GM12864 (cell line): ENCODE data around the gene DENND10.

Experiments used
- DNase-seq: peaks from one replicate; pipeline ENCODE4 v3.0.0-alpha.2; 2011; ENCODE audit warnings: low read depth
- H3K4me3 ChIP-seq: 2 replicates; pipeline ENCODE4 v1.5.1; 2011; ENCODE audit warnings: mild to moderate bottlenecking, low read depth, low read length, control low read depth
- TF ChIP-seq, protein P1 (sequence below): IDR thresholded peaks from 2 replicates; pipeline ENCODE4 v1.5.1; 2011; ENCODE audit warnings: low read depth, mild to moderate bottlenecking, moderate library complexity, low read length, control low read depth, inconsistent platforms; ENCODE audit errors: missing control alignments

Gene DENND10, protein sequence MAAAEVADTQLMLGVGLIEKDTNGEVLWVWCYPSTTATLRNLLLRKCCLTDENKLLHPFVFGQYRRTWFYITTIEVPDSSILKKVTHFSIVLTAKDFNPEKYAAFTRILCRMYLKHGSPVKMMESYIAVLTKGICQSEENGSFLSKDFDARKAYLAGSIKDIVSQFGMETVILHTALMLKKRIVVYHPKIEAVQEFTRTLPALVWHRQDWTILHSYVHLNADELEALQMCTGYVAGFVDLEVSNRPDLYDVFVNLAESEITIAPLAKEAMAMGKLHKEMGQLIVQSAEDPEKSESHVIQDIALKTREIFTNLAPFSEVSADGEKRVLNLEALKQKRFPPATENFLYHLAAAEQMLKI

DNA sequence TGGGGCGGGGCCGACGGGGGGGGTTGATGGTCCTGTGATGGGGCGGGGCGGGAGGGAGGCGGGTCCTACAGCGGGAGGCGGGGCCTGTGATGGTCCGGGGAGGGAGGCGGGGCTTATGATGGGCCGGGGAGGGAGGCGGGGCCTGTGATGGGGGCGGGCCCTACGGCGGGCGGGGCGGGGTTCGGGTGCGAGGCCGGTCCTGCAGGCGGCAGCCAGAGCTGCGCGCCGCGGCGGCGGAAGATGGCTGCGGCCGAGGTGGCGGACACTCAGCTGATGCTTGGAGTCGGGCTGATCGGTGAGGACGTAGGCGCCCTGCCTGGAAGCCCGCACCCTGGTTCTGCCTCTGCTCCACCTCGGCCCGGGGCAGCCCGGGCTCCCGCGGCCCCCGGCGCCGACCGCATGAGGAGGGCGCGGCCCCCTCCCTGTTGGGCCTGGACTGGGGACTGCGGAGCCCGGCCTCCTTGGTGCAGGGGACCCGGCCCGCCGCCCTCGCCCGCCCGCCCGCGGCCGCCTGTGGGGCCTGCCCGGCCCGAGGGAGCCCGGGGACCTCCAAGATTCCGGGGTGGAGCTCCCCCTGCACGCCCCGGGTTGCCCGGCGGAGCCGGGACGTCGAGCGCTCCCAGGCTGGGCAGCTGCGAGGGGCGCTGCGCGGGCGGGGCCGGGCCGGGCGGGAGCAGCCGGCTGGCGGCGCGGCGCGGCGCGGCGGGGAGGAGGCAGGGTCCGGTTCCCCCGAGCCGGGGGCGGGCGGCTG is at the start of gene DENND10:
DENND10 (plus strand) TSS at position 211 of the 751 bp plus-strand sequence; CDS start at position 241, 30 bp downstream.
- TF ChIP-seq, protein P1, sequence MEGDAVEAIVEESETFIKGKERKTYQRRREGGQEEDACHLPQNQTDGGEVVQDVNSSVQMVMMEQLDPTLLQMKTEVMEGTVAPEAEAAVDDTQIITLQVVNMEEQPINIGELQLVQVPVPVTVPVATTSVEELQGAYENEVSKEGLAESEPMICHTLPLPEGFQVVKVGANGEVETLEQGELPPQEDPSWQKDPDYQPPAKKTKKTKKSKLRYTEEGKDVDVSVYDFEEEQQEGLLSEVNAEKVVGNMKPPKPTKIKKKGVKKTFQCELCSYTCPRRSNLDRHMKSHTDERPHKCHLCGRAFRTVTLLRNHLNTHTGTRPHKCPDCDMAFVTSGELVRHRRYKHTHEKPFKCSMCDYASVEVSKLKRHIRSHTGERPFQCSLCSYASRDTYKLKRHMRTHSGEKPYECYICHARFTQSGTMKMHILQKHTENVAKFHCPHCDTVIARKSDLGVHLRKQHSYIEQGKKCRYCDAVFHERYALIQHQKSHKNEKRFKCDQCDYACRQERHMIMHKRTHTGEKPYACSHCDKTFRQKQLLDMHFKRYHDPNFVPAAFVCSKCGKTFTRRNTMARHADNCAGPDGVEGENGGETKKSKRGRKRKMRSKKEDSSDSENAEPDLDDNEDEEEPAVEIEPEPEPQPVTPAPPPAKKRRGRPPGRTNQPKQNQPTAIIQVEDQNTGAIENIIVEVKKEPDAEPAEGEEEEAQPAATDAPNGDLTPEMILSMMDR, result no peak
- no peak for DNase-seq
- peak within 1 kb of the TSS; percentile 84 for H3K4me3 ChIP-seq

DNA sequence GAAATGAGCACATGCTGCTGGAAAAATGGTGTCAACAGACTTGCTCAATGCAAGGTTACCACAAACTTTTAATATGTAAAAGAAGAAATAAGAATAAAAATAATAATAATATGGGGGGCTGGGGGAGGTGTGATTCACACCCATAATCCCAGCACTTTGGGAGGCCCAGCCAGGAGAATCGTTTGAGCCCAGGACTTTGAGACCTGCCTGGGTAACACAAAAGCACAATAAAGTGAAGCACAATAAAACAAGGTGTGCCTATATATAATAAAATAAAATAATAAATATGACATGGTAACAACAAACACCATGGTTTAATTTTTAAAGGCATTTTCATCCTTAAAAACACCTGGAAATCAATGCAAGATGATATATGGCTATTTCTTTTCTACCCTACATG is 48.4 kb upstream of the DENND10 start:
- no peak for DNase-seq
- TF ChIP-seq, protein P1, result no peak
- no peak overlapping the region for H3K4me3 ChIP-seq

DNA sequence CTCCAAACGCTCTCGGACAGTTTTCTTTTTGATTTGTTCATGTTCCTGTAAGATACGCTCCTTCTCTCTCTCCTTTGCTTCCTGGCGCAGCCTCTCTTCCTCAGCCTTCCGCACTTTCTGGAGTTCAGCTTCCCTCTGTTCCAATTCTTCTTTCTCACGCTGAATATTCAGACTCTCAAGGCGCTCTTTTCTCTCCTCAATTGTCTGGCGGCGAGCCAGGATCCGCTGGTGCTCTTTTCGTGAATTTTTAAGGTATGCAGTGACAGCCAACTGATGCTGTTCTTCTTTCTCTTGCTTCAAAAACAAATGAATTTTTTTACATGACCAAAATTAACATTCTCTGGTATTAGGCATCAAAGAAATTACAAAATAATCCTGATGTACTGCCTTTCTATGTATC is 45.9 kb upstream of the DENND10 start:
- no peak for DNase-seq
- H3K4me3 ChIP-seq, result no peak overlapping the region
- TF ChIP-seq, protein P1, result no peak

DNA sequence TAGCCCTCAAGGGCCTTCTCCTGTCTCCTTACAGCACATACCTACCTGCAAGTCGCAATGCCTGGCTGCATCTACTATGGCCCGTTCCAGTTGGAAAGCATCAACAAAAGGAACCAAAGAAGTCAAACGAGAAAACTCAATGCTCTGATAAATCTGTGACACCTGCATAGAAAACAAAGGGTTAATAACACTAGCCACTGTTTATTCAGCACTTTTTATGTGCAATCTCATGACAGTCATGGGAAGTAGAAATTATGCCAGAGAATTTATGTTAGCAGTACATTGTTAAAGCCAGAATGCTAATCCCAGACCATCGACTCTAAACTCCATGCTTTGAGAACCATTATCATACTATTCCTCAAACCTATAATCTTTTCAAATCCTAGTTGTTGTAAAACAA is 44.4 kb upstream of the DENND10 start:
- TF ChIP-seq, protein P1, result no peak
- no peak for DNase-seq
- H3K4me3 ChIP-seq, result no peak overlapping the region

DNA sequence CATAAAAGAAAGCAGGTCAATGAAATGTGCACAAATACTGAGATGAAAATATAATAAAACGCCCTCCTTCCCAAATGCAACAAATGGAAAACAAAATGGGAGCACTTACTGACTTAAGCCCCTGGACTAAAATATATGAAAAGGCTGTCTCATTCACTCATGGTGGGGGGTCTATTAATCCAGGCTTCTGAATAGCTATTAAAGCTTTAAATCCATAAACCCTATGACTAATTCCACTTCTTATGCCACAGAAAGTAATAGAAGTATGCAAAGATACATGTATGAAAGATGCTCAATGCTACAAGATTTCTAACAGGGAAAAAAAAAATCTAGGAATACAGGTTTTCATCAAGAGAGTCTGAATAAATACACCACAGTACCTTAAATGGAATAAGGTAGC is 43.8 kb upstream of the DENND10 start:
- DNase-seq, result no peak
- H3K4me3 ChIP-seq, result no peak overlapping the region
- TF ChIP-seq, protein P1, result no peak

DNA sequence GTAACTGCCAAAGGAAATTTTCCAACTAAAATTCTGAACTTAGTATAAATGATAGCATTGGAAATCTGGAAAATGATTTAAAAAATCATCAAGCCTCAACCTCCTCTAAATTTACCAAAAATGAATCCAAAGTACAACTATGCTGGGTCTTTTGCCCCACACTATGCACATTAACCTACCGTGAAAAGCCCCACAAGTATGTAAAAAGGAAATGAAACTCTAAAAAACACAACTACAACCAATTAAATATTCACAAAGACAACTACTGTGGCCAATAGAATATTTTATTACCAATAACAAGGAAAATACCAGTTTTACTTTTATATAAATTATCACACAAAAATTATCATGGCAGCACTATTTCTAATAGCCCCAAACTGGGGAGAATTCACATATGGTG is 42.6 kb upstream of the DENND10 start:
- TF ChIP-seq, protein P1, result no peak
- DNase-seq, result no peak
- H3K4me3 ChIP-seq, result no peak overlapping the region

DNA sequence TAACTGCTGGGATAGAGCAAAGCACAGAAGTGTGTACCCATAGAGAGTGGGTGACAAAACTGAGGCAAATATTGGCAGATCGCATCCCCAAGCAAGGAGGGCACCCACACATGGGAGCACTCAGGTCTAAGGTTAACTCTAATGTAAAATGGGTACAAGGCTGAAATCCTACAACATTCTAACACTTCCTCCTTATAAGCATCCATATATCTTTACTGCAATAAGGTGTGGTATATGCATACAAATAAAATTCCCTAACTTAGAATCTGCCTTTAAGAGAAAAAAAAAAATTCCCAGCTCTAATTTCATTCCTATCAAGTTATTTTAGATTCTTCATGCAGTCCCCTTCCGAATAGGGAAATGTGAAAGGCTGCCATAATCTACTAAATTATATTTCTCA is 42.0 kb upstream of the DENND10 start:
- TF ChIP-seq, protein P1, result no peak
- H3K4me3 ChIP-seq, result no peak overlapping the region
- no peak for DNase-seq
